HCT116 (cell line): Measurements from ENCODE around the gene ZNF823.

Experiments
- RAD21 ChIP-seq: IDR thresholded peaks from 2 replicates; pipeline ENCODE4 v1.6.1; 2012; ENCODE audit warnings: low read depth, mild to moderate bottlenecking
- TCF7L2 ChIP-seq: IDR thresholded peaks from 2 replicates; pipeline ENCODE4 v1.7.0; 2011; ENCODE audit warnings: borderline replicate concordance, inconsistent platforms; ENCODE audit not compliant: insufficient read depth, insufficient read length; ENCODE audit errors: extremely low read depth

GRCh38 chr19:11705474-11705873 is 33.3 kb downstream of the ZNF823 start:
- no peak for TF ChIP-seq RAD21
- no peak for TF ChIP-seq TCF7L2
